GM19023 (cell line): ENCODE results near the gene ADCY1.

Experiments
- ATAC-seq: cut with Tn5 transposase; IDR thresholded peaks from one replicate; pipeline ENCODE4 v1.9.1; 2021; ENCODE audit warnings: mild to moderate bottlenecking, moderate library complexity; ENCODE audit not compliant: unreplicated experiment

The ADCY1 gene

DNA sequence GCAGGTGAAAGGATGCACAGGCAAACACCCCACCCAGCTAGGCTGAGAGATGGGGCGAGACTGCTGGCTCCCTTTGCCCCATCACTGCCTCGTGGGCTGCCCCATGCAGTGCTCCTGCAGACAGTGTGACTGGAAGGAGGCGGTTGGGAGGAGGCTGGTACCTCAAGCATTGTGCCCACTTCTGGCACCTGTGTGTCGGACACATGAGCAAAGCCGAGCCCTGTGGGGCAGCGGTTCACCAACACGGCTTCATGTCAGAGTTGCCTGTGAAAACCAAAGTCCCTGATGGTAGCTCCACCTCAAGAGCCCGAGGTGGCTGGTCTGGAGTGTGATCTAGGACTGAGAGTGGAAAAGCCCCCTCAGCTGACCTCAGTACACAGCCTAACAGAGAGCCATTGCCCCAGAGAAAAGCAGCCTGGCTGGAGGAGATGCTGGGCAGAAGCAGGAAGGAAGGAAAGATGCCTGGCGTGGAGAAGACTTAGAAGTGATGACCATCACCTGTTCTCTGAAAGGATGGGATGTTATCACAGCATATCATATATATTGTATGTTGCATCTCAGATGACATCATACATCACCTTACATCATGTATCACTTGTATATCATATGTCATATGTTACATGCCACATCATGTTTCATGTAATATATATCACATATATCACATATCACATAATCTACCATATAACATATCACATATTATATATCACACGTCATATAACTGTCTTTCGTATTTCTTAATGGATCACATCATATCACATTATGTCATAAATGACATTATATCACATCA is 75.6 kb downstream of the ADCY1 start:
- ATAC-seq, result no peak

DNA sequence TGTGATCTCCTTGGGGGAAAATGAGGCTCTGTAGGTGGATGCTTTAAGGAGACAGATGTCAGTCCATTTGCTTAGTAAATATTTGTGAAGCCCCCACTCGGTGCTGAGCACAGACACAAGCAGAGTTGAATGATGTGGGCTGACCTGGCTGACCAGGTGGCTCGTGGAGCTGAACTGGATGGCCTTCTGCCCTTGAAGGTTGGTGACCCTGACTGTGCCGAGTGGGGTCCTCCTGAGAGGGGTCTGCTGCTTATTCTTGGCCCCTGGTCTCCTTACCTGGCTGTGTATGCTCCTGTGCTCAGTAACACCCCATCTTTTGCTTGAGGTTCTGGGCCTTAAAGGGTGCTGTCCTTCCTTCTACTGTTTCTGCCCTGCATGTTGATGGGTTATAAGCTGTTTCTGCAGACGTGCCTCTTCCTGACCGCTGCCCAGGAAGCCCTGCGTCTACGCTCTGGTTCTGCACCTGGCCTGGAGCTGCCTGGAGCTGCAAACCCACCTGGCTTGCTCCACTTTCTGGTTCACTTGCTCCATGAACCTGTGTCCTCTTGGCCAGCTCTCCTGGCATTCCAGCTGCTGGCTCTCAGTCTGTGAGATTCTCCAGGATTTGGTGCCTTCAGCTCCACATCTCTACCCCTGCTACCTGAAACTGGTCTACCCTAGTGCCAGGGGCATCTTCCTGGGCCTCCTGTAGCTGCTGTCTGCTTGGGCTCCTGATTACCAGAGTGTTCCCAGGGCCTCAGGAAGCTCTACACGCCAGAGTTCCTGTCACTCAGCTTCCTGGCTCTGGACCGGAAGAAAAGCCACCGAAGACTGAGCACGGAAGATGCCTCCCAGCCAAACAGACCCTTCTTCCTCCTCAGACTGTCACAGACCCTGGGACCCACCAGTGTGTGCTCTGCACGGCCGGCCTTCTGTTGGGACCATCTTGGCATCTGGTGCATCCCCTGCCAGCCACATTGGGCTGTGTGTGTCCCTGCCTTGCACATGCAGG is 76.5 kb downstream of the ADCY1 start:
- no peak for ATAC-seq

DNA sequence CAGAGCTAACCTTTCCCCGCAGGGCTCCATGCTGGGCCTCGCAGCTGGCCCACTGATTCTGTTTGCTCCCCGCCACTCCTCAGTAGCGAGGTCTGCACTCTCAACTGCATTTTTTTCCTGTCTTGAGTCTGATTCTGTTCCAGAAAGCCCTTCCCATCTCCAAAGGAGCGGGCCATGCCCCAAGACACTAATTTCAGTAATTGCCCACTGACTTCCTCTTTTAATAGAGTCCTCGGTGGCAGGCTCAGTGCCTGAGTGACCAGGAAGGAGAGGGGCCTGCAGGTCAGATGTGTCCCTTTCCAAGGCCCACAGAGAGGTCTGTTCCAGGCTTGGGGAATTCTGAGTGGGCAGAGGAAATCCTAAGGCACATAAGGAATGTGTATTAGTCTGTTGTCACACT is 77.4 kb downstream of the ADCY1 start:
- no peak for ATAC-seq

DNA sequence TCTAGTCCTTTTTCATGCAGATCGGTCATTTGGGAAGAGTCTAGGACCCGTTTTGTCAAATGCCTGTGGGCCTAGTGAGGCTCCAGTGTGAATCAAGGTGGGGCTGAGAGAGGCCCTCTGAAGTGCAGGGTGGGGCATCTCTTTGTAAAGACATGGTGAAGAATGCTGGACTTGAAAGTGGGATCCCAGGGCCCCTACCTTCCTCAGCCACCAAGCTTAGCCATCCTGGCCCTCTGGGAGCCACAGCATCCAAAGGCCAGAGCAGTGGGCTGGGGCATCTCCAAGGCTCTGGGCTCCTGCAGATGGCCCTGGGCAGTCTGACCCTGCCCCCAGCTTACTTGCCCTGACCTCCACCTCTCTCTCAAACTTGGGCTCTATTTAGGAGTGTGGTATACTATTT is 78.5 kb downstream of the ADCY1 start:
- no peak for ATAC-seq

DNA sequence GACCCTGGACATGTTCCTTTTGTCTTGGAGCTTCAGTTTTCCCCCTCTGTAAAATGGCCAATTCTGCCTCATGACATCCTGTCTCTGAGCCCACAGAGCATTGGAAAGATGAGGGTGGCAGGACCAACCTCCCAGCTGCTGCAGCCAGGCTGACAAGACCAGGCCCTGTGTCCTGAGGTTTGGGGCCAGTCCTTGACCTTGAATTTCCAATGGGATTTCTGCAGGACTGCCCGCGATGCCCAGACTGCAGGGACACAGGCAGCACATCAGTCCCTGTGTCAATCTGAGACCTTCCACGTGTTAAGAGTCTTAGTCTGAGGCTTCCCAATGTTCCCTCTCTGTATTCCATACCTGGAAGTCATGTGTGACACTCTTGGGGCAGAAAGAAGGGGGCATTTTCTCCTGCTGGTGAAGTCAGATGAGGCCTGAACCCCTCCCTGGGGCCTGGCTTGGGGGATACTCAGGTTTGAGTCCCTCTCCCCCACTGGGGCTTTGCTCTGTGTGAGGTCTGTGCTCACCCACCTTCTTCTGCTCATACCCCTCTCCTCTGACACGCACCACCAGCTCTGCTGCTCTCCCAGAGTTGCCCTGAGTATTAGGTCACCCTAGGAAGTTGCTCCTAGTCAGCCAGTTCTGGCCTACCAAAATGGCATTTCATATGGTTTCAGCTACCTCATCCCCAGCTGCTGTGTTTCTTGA is 79.2 kb downstream of the ADCY1 start:
- no peak for ATAC-seq

DNA sequence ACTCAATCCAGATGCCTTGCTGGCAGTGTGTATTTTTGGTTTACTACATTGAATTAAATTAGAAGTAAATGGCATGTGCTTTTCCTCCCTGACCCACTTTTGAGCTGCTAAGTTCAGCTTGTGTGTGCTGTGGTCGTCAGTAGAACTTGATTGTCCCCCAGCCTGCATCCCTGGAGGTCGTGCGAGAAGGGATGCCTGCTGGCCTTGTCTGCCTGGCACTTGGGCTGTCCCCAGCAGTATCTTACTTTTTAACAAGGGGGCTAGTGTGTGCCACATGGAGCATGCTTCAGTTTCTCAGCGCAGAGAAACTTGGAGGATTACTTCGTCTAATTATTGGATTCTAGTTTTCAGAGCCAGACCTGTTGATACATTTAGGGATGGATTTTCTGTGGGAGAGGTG is 80.2 kb downstream of the ADCY1 start:
- no peak for ATAC-seq

DNA sequence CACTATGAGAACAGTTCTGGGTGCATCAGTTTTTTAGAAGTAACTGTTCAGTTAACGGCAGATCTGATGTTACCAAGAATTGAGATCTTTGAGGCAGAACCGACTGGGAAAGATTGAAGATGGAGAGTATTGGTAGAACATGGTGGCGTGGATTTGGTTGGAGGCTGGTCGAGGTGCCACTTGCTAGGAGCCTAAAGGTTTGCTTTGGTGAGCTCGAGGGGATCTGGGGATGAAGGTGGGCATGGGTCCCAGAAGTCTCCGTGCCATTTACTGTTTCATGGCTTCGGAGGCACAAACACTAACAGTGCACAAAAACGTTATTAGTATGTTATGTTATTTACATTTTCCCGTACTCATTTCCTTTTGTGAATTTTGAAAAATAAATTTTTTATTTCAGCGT is 81.4 kb downstream of the ADCY1 start:
- ATAC-seq, result no peak

DNA sequence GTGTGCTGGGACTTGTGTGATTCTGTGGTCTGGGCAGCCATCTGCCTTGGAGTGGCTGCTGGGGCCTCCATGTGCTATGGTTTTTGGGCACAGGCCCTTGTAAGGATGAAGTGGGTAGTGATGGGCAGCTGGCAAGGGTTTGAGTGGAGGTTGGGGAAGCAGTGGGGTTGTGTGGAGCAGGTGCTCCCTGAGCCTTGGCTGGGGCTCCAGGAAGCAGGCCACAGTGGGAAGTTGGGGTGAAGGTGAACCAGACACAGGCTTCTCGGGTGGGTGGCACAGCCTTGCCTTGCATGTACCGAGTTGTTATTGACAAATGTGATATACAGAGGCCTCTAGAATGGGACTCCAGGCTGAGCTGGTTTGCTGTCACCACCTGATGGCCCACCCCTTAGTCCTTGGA is 82.3 kb downstream of the ADCY1 start:
- ATAC-seq, result no peak

DNA sequence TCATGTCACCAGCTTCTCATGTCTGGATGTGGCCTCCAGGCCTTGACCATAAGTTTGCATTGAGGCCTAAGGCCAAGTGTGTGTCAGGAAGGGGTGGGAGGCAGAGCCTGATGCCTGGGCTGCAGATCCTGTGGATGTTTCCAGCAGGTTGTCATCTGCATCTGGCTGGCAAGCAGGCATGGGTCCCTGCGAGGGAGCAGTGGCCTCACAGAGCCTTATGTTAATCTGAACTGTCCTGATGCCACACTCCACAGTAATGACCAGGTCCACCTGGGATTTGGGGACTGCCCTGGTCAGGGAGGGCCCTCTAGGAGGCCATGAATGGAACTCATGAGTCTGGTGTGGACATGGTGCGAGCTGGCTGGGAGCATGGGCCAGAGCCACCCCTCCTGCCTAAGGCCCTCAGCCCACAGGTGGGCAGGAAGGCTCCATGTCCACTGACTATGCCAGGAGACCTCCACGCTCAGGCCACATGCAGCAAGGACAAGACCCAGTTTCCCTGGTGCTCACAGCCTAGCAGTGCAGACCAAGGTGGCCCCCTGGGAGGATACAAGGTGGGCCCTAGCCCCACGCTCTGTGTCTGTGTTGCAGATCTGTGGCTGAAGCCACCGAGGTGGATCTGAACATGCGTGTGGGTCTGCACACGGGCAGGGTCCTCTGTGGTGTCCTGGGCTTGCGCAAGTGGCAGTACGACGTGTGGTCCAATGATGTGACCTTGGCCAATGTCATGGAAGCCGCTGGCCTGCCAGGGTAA is 83.1 kb downstream of the ADCY1 start:
- no peak for ATAC-seq

DNA sequence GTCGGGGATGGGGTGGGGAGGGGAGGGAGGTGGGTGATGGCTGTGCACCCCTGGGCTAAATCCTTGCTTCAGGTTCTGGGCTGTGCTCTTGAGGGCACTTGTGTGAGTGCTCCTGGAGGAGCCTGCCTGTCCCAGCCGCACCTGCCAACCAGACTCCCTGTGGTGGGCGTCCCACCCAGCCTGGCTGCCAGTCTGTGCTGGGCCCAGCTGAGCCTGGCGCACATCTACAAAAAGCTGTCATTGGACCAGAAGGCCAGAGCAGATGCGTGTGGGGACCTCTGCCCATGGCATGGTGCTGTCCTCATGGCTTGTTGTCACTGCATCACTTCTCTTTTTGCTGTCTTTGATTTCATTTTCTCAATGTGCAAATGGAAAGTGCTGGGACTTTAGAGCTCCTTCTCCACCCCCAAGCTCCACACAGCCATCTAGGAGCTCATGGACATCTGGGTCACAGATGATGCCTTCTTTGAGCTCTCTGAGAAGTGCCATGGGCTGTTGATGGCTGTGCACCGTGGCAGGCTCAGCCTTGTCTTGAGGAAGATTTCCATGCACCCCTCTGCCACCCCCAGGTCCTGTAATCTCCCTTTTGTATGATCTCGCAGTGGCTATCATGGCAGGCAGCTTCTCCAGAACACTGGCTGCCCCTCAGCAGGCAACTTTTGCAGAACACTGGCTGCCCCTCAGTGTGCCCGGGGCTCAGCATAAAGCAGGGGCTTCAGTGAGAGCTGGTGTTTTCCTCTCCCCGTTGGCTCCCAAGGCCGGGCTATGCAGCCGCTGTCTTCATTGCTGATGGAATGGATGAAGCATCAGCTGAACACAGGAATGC is 83.9 kb downstream of the ADCY1 start:
- no peak for ATAC-seq

DNA sequence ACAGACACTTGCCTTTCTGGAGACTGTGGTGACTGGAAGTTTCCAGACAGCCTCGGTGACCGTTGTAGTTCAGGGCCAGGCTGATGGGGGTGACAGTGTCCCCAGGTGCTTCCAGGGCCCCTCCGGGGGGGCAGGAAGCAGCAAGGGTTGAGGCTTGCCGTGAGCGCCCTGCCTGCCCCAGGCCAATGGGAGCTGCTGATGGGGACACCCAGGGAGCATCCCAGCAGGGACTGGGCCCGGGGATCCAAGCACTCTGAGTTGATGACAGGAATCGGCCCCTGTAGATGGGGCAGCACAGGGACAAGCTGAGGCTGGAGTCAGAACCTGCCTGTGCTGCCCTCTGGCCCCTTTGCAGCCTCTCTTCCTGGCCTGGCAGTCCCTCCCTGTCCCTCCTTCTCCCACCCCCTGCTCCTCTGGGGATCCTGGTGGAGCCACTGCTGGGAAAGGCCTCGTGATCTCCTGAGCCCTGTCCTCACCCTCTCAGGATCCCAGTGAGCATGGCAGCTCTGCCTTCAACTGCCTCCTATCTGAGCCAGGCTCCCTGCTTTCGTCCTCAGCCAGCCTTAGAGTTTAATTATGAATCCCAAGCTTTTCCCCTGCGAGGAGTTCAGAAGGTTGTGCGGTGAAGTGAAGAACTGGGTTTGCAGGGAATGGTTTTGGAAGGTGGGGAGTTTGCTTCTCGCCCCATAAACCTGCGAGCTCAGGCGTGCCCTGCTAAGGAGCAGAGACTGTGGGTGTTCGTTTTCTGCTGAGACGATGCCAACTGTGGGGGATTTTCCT is 84.7 kb downstream of the ADCY1 start:
- no peak for ATAC-seq

DNA sequence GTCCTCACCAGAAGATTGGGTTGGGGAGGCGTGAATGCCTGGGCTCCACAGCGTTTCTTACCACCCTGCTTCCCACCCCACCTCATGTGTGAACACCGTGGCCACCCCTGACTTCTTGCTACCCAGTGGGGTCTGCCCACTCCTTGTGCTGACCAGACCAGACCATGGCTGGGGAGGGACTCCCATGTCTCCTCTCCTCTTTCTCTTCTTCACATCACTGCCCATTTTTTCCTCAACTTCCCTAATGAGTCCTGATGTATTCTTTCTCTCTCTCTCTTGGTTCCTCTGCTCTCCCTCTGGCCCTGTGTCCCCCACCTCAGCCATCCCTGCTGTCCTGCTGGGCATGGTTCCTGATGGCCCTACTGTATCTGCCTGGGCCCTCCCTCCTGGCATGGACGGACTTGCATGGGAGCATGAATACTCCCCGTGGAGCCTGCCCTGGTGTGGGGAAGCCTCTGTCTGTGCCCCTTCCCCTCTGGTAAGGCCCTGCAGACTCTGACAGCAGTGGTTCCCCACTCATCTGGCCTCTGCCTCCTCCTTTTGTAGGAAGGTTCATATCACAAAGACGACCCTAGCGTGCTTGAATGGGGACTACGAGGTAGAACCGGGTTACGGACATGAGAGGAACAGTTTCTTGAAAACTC is 85.5 kb downstream of the ADCY1 start:
- ATAC-seq, result no peak

DNA sequence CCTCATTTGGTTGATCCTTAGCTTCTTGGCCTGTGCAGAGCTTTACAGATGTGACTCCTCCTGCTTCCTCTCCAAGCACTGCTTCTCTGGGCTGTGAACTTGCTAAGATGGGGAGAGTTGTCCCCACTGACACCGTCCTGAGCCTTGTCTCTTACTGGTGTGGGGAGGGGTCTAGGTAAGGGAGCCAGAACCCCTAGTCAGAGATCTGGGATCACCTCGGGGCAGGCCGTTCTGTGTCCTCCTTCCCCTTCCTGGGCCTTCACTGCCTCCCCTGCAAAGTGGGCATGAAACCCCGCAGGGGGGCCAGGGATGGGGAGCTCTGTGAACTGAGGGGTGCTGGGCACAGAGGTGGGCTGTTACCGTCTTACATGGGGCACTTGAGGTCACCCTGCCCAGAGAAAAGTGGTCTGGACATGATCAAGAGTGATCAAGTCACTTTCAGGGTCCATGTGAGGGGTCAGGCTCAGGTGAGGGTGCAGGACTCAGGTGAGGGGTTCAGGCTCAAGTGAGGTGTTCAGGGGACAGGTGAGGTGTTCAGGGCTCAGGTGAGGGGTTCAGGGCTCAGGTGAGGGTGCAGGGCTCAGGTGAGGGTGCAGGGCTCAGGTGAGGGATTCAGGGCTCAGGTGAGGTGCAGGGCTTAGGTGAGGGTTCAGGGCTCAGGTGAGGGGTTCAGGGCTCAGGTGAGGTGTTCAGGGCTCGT is 86.2 kb downstream of the ADCY1 start:
- ATAC-seq, result no peak

DNA sequence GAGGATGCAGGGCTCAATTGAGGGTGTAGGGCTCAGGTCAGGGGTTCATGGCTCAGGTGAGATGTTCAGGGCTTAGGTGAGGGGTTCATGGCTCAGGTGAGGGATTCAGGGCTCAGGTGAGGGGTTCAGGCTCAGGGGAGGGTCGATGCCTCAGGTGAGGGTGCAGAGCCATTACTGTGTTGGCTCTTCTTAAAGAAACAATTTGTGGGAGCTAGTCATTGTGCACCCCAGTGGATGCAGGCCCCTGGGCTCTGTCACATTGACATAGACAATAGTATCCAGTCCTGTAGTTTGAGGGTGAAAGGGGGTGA is 86.7 kb downstream of the ADCY1 start:
- no peak for ATAC-seq

DNA sequence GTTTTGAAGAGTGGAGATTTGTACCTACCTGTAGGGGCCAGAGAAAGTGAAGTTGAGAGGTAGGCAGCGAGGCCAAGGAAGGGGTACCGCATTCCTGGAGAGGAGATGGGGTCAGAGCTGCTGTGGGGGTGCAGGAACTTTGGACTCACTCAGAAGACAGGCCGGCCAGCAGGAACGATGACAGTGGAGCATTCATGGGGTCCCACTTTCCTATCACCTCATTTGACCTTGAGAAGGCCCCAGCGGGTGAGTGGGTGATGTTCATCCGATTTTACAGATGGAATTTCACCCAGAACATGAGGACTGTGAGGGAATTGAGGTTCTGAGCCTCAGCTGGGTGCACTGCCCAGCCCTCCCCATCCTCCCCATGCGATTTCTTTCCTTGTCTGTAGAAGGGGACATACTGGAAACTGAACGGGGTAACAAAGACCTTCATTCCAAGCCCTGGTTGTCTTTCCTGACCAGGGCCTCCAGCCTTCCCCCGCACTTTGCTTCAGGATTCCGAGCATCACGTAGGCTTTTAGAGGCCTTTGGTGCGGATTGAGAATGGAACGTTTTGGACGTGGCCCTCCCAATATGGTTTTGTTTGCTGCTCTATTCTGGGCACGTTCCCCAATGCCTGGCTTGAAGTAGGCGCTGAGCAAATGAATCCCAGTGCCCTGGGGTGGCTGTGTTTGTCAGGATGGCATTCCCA is 87.3 kb downstream of the ADCY1 start:
- no peak for ATAC-seq

DNA sequence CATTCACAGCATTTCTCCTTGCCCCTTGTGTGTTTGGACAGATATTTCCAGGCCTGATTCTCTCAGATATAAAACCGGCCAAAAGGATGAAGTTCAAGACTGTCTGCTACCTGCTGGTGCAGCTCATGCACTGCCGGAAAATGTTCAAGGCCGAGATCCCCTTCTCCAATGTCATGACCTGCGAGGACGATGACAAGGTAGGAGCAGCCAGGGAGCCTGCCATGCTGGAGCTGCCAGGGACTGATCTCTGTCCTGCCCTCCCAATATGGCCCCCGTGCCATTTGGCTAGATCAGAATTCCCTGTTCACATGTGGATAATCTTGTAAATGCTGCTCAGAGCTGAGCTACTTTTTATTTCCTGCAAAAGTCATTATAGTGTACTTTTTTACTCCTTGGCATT is 87.8 kb downstream of the ADCY1 start:
- no peak for ATAC-seq

DNA sequence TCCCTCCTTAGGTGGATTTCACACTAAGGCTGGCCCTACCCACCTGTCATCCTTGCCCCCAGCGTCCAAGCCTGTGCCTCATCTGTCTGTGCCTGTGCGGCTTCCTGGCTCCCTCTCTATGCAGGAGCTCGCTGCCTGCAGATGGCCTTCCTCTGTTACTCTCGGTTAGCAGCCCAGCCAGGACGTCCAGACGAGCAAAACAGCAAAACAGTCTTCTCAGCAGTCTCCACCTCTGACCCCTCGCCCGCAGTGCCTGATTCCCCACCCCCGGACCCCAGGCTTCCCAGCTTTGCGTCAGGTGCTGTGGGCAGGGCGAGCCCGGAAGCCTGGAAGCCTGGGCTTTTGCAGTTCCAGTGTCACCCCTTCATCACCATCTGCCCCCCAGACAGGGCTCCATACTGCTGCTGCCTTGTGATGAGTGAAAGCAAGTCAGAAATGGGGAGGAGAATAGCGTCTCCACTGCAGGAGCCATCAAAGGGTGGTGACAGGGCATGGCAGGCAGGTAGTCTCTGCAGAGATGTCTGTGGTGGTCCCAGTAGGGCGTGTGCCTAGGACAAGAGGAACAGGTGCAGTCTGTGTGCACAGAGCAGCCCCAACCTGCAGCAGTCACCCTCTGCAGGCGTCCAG is 88.5 kb downstream of the ADCY1 start:
- no peak for ATAC-seq
